HG02623 (cell line): ENCODE data around the gene FBRSL1.
"Not testable (repeated sequence)": the region's sequence is repeated elsewhere in the genome, so short reads cannot be mapped to it uniquely, and the experiment has no call there.

Experiments
- ATAC-seq: cut with Tn5 transposase; IDR thresholded peaks from one replicate; pipeline ENCODE4 v1.9.1; 2021; ENCODE audit warnings: moderate library complexity; ENCODE audit not compliant: unreplicated experiment

The FBRSL1 gene

GRCh38 chr12:132469423-132469822, 20.5 kb upstream of the FBRSL1 start:
- ATAC-seq, result no peak

GRCh38 chr12:132470397-132470796, 19.6 kb upstream of the FBRSL1 start:
- ATAC-seq, result no peak

- ATAC-seq, result no peak
Measured at GRCh38 chr12:132471011-132471857, 18.7 kb upstream of the FBRSL1 start.

- ATAC-seq, result no peak
Measured at GRCh38 chr12:132471858-132472255, 18.1 kb upstream of the FBRSL1 start.

GRCh38 chr12:132472386-132472785, 17.6 kb upstream of the FBRSL1 start:
- no peak for ATAC-seq

- no peak for ATAC-seq
Measured at GRCh38 chr12:132474237-132474741, 15.7 kb upstream of the FBRSL1 start.

- not testable (repeated sequence) for ATAC-seq
Measured at GRCh38 chr12:132474799-132475303, 15.1 kb upstream of the FBRSL1 start.

- no peak for ATAC-seq
Measured at GRCh38 chr12:132475304-132476037, 14.5 kb upstream of the FBRSL1 start.

- no peak for ATAC-seq
Measured at GRCh38 chr12:132476038-132476414, 13.9 kb upstream of the FBRSL1 start.

GRCh38 chr12:132476421-132476820, 13.5 kb upstream of the FBRSL1 start:
- ATAC-seq, result no peak

GRCh38 chr12:132477017-132477702, 12.8 kb upstream of the FBRSL1 start:
- ATAC-seq, result no peak

GRCh38 chr12:132477703-132478432, 12.1 kb upstream of the FBRSL1 start:
- ATAC-seq, result no peak

GRCh38 chr12:132478433-132478803, 11.5 kb upstream of the FBRSL1 start:
- ATAC-seq, result no peak

- ATAC-seq, result no peak
Measured at GRCh38 chr12:132478845-132479244, 11.1 kb upstream of the FBRSL1 start.

- no peak for ATAC-seq
Measured at GRCh38 chr12:132479291-132479690, 10.7 kb upstream of the FBRSL1 start.

GRCh38 chr12:132479938-132480622, 9.9 kb upstream of the FBRSL1 start:
- no peak for ATAC-seq

- no peak for ATAC-seq
Measured at GRCh38 chr12:132480623-132481132, 9.3 kb upstream of the FBRSL1 start.

- ATAC-seq, result no peak
Measured at GRCh38 chr12:132481345-132481744, 8.6 kb upstream of the FBRSL1 start.

GRCh38 chr12:132481771-132482745, 7.9 kb upstream of the FBRSL1 start:
- ATAC-seq, result no peak
